Endodermal cell (in vitro differentiated cells): Measurements from ENCODE around the gene EFHC1. TPM values are rescaled to one million over a fixed set of nuclear protein-coding genes. Genes with fewer than 3 reads are reported as not detected.

Experiments
- DNase-seq: peaks from one replicate; pipeline ENCODE4 v3.0.0-alpha.2; 2017
- H3K27ac ChIP-seq: 2 replicates; pipeline ENCODE4 v1.5.1; 2013; ENCODE audit warnings: mild to moderate bottlenecking, low read depth, low read length, moderate library complexity
- H3K27me3 ChIP-seq: 2 replicates; pipeline ENCODE4 v1.6.1; 2013; ENCODE audit warnings: mild to moderate bottlenecking, low read length, moderate library complexity; ENCODE audit not compliant: insufficient read depth, control insufficient read depth, poor library complexity, severe bottlenecking
- H3K36me3 ChIP-seq: 2 replicates; pipeline ENCODE4 v1.7.0; 2013; ENCODE audit warnings: mild to moderate bottlenecking, low read length, moderate library complexity; ENCODE audit not compliant: control insufficient read depth, insufficient read depth
- H3K4me1 ChIP-seq: one replicate; pipeline ENCODE4 v1.7.0; 2013; ENCODE audit warnings: low read length; ENCODE audit not compliant: control insufficient read depth, insufficient read depth
- H3K4me3 ChIP-seq: 2 replicates; pipeline ENCODE4 v1.5.1; 2013; ENCODE audit warnings: mild to moderate bottlenecking, low read length, moderate library complexity
- H3K9ac ChIP-seq: 2 replicates; pipeline ENCODE4 v1.6.1; 2013; ENCODE audit warnings: mild to moderate bottlenecking, low read length, moderate library complexity; ENCODE audit not compliant: poor library complexity, severe bottlenecking; ENCODE audit errors: extremely low read depth
- H3K9me3 ChIP-seq: 2 replicates; pipeline ENCODE4 v1.6.1; 2013; ENCODE audit warnings: mild to moderate bottlenecking, low read length, moderate library complexity; ENCODE audit not compliant: control insufficient read depth
- H3K27ac Mint-ChIP-seq: 2 replicates; pipeline ENCODE4 v1.8.0; 2020; ENCODE audit warnings: mixed read lengths
- H3K27me3 Mint-ChIP-seq: 2 replicates; pipeline ENCODE4 v1.8.0; 2021; ENCODE audit warnings: mild to moderate bottlenecking, mixed read lengths; ENCODE audit not compliant: insufficient read depth
- H3K36me3 Mint-ChIP-seq: 2 replicates; pipeline ENCODE4 v1.8.0; 2020; ENCODE audit warnings: low read depth, mixed read lengths
- H3K4me1 Mint-ChIP-seq: 2 replicates; pipeline ENCODE4 v1.8.0; 2020; ENCODE audit warnings: mixed read lengths
- H3K4me3 Mint-ChIP-seq: 2 replicates; pipeline ENCODE4 v1.8.0; 2020; ENCODE audit warnings: mild to moderate bottlenecking, moderate library complexity, mixed read lengths
- H3K9me3 Mint-ChIP-seq: 2 replicates; pipeline ENCODE4 v1.8.0; 2020; ENCODE audit warnings: mild to moderate bottlenecking, mixed read lengths
- WGBS, 2 experiments: methylation state at CpG; one replicate each; pipeline versions ENCODE4 v1.1.5 to v1.1.7; 2013; ENCODE audit warnings: missing lambda C conversion rate in 2 of 2, mixed read lengths in 1 of 2; ENCODE audit not compliant: insufficient coverage in 1 of 2, insufficient read length in 1 of 2; 5-methylcytosine and 5-hydroxymethylcytosine counted together
- total RNA-seq, 2 donors: library from RNA; stranded (reverse); fragmentation: NEBNext Ultra II Directional in 1 of 2; extraction: Animal tissue kit (Norgen Biotek cat#: 25700) in 1 of 2; gene quantifications; 2 replicates in 1 of 2; 3 replicates in 1 of 2; pipeline ENCODE4 v1.2.1, GENCODE V29; 2021
- TF ChIP-seq, protein P1 (sequence below): fragments of 200-600 bp; sonication (generic); conservative IDR thresholded peaks from 2 replicates; pipeline ENCODE4 v1.5.0; 2021; ENCODE audit warnings: antibody characterized with exemption, mild to moderate bottlenecking

Gene EFHC1
- total RNA-seq, 2 donors from 2014 or later: 26.4 to 46.4 TPM

DNA sequence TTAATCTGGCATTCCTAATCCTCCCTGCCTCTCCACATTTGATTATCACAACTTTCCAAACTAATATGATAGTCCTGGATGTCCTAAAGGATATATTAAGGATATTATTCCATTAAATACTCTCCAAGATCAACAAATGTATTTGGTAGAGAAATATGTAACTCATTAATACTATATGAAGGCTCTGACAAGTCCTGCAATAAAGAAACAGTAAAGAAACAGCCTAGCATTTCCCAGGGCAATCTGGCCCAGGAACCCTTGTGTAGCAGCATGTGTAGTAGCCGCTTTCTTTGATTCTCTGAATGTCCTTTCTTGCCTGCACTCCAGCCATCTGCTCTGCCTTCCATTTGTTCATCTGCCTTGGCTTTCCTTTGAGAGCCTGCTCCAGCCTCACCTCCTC, 133.0 kb downstream of the EFHC1 start:
- TF ChIP-seq, protein P1, sequence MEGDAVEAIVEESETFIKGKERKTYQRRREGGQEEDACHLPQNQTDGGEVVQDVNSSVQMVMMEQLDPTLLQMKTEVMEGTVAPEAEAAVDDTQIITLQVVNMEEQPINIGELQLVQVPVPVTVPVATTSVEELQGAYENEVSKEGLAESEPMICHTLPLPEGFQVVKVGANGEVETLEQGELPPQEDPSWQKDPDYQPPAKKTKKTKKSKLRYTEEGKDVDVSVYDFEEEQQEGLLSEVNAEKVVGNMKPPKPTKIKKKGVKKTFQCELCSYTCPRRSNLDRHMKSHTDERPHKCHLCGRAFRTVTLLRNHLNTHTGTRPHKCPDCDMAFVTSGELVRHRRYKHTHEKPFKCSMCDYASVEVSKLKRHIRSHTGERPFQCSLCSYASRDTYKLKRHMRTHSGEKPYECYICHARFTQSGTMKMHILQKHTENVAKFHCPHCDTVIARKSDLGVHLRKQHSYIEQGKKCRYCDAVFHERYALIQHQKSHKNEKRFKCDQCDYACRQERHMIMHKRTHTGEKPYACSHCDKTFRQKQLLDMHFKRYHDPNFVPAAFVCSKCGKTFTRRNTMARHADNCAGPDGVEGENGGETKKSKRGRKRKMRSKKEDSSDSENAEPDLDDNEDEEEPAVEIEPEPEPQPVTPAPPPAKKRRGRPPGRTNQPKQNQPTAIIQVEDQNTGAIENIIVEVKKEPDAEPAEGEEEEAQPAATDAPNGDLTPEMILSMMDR: no peak
- no peak overlapping the region for H3K4me3 ChIP-seq
- no peak overlapping the region for H3K27ac ChIP-seq
- Mint-ChIP-seq H3K27ac (peak overlapping the region; percentile 16), H3K9me3 (no peaks in the 10 kb centered on the region), H3K4me1 (peaks cover 52% of the 10 kb centered on the region), H3K27me3 (no peaks in the 10 kb centered on the region), H3K4me3 (no peak overlapping the region), H3K36me3 (peaks cover 2% of the 10 kb centered on the region)
- H3K36me3 ChIP-seq: no peaks in the 10 kb centered on the region
- no peaks in the 10 kb centered on the region for H3K9me3 ChIP-seq
- no peak overlapping the region for H3K9ac ChIP-seq
- DNase-seq: no peak
- H3K27me3 ChIP-seq: no peaks in the 10 kb centered on the region
- 90 to 95% methylated on average over 1 of the region's 1 CpG for WGBS, 2 experiments
- H3K4me1 ChIP-seq: peaks cover 25% of the 10 kb centered on the region

GRCh38 chr6:52553719-52554118, 133.6 kb downstream of the EFHC1 start:
- 95 to 100% methylated on average over 1 to 2 of the region's 2 CpGs for WGBS, 2 experiments

GRCh38 chr6:52554684-52555280, 134.6 kb downstream of the EFHC1 start:
- Histone ChIP-seq H3K4me1 (peaks cover 25% of the 10 kb centered on the region), H3K36me3 (no peaks in the 10 kb centered on the region), H3K27ac (no peak overlapping the region), H3K4me3 (no peak overlapping the region), H3K9ac (no peak overlapping the region), H3K27me3 (no peaks in the 10 kb centered on the region), H3K9me3 (no peaks in the 10 kb centered on the region)
- DNase-seq: no peak
- no peaks in the 10 kb centered on the region for H3K9me3 Mint-ChIP-seq
- TF ChIP-seq, protein P1: no peak
- WGBS, 2 experiments: 86 to 96% methylated on average over 4 to 6 of the region's 6 CpGs
- no peak overlapping the region for H3K4me3 Mint-ChIP-seq
- H3K36me3 Mint-ChIP-seq: peaks cover 2% of the 10 kb centered on the region
- peaks cover 61% of the 10 kb centered on the region for H3K4me1 Mint-ChIP-seq
- H3K27me3 Mint-ChIP-seq: no peaks in the 10 kb centered on the region
- no peak overlapping the region for H3K27ac Mint-ChIP-seq

More at GRCh38 chr6:52553719-52554118, 133.6 kb downstream of the EFHC1 start:
- no peak for DNase-seq
- Histone ChIP-seq H3K9ac (no peak overlapping the region), H3K36me3 (no peaks in the 10 kb centered on the region), H3K4me3 (no peak overlapping the region), H3K9me3 (no peaks in the 10 kb centered on the region), H3K27me3 (no peaks in the 10 kb centered on the region), H3K4me1 (peaks cover 25% of the 10 kb centered on the region), H3K27ac (no peak overlapping the region)
- Mint-ChIP-seq H3K27me3 (no peaks in the 10 kb centered on the region), H3K4me1 (peaks cover 54% of the 10 kb centered on the region), H3K27ac (peak overlapping the region; percentile 74), H3K9me3 (no peaks in the 10 kb centered on the region), H3K36me3 (peaks cover 2% of the 10 kb centered on the region), H3K4me3 (no peak overlapping the region)
- TF ChIP-seq, protein P1: no peak
